Gastrocnemius medialis (tissue), 4 donors: ENCODE measurements around the gene TNS4. TPM values are rescaled to one million over a fixed set of nuclear protein-coding genes. Genes with fewer than 3 reads are reported as not detected.
A peak's percentile ranks its signal among the peaks of the same experiment; 100 is the strongest.

Source experiments
- ATAC-seq, 2 donors: fragments of 150-250 bp; one replicate each; pipeline ENCODE4 v1.9.1; 2016
- DNase-seq, 2 donors: peaks; one replicate each; pipeline ENCODE4 v3.0.0-alpha.2; 2019
- H3K27ac ChIP-seq, 4 donors: fragments of 200-600 bp; sonication (generic); 1 replicate in 1 of 4; 2 replicates in 3 of 4; pipeline ENCODE4 v1.5.1; 2016 to 2018; ENCODE audit warnings: mild to moderate bottlenecking in 2 of 4, moderate library complexity in 1 of 4
- H3K27me3 ChIP-seq, 3 donors: fragments of 200-600 bp; sonication (generic) in 2 of 3; 1 replicate in 1 of 3; 2 replicates in 2 of 3; pipeline versions ENCODE4 v1.5.1 to v1.6.0; 2016 to 2019; ENCODE audit warnings: mild to moderate bottlenecking in 1 of 3, moderate library complexity in 1 of 3
- H3K36me3 ChIP-seq, 2 donors: fragments of 200-600 bp; sonication (generic) in 1 of 2; one replicate each; pipeline ENCODE4 v1.5.1; 2017 to 2018
- H3K4me1 ChIP-seq, 2 donors: fragments of 200-600 bp; sonication (generic) in 1 of 2; one replicate each; pipeline ENCODE4 v1.5.1; 2016 to 2017; ENCODE audit warnings: mild to moderate bottlenecking in 2 of 2
- H3K4me3 ChIP-seq, 4 donors: fragments of 200-600 bp; sonication (generic) in 3 of 4; 1 replicate in 1 of 4; 2 replicates in 3 of 4; pipeline ENCODE4 v1.5.1; 2016 to 2019; ENCODE audit warnings: mild to moderate bottlenecking in 2 of 4
- H3K9me3 ChIP-seq, 3 donors: fragments of 200-600 bp; sonication (generic) in 2 of 3; 1 replicate in 1 of 3; 2 replicates in 2 of 3; pipeline ENCODE4 v1.5.1; 2016 to 2019
- CTCF ChIP-seq, 5 experiments: fragments of 450-650 bp in 3 of 5; fragments of 200-600 bp in 2 of 5; sonication (generic) in 2 of 5; IDR thresholded peaks in 4 of 5; conservative IDR thresholded peaks in 1 of 5; 1 replicate in 4 of 5; 2 replicates in 1 of 5; pipeline ENCODE4 v1.5.1; 2016 to 2019; ENCODE audit warnings: antibody characterized with exemption in 5 of 5, mild to moderate bottlenecking in 3 of 5, moderate library complexity in 3 of 5
- POLR2A ChIP-seq, 2 donors: fragments of 450-650 bp; IDR thresholded peaks; one replicate each; pipeline ENCODE4 v1.6.1; 2017; ENCODE audit warnings: antibody characterized with exemption in 2 of 2, mild to moderate bottlenecking in 2 of 2, moderate library complexity in 2 of 2
- in situ Hi-C, 4 donors: fragments of 200-750 bp; cut with MboI; loops; one replicate each; pipeline versions ENCODE4 v1.15.0 to v1.8.0; 2017; ENCODE audit warnings: low sequenced_read_pairs in 4 of 4
- intact Hi-C: fragments of 100-400 bp; cut with DNase I; formaldehyde crosslinking; loops from one replicate; pipeline ENCODE4 v1.15.1; 2023; ENCODE audit warnings: low total_unique reads
- total RNA-seq, 4 donors: library from RNA; depleted of rRNA; stranded (reverse); fragments of >200 nt; gene quantifications; one replicate each; pipeline versions ENCODE4 v1.1.0 to v1.2.3, GENCODE V29; 2016

The TNS4 gene
- total RNA-seq, 4 donors from 2014 or later, result 0.18 TPM; not detected in 3

GRCh38 chr17:40436636-40437035 lies 64.8 kb downstream of the TNS4 start:
- no peak for DNase-seq
- TF ChIP-seq CTCF (IDR thresholded peaks at IDR 0.05 in 4 of 5, conservative IDR thresholded peaks at IDR 0.05 in 1 of 5), result no peak
- no peak for TF ChIP-seq POLR2A (IDR thresholded peaks at IDR 0.05)
- Histone ChIP-seq H3K27me3 (no peaks in the 10 kb centered on the region), H3K4me1 (peaks cover 4 to 8% of the 10 kb centered on the region in 2 donors), H3K9me3 (no peaks in the 10 kb centered on the region), H3K27ac (no peak overlapping the region), H3K4me3 (no peak overlapping the region), H3K36me3 (no peaks in the 10 kb centered on the region)
- intact Hi-C loops (no loop called here), in situ Hi-C loops (loop anchor here in 1 of 4 donors (25.0 kb wide), 1 partner anchor 101 kb away; no protein-coding TSS in a partner anchor)
- ATAC-seq, result no peak

- peaks cover 0 to 8% of the 10 kb centered on the region in 2 donors for H3K4me1 ChIP-seq
- no peak overlapping the region for H3K4me3 ChIP-seq
- H3K27ac ChIP-seq, result peak overlapping the region in 1 of 4 donors; percentile 12
- no peaks in the 10 kb centered on the region for H3K9me3 ChIP-seq
- ATAC-seq (no peak), DNase-seq (no peak)
- TF ChIP-seq CTCF (IDR thresholded peaks at IDR 0.05 in 4 of 5, conservative IDR thresholded peaks at IDR 0.05 in 1 of 5), result peak in 4 of 5 experiments; percentile 12 to 44 (median 24)
- no peak for TF ChIP-seq POLR2A (IDR thresholded peaks at IDR 0.05)
- in situ Hi-C loops, result loop anchor here in 1 of 4 donors (25.0 kb wide), 1 partner anchor 104 kb away; no protein-coding TSS in a partner anchor
- intact Hi-C loops, result loop anchor here (5.0 kb wide), 1 partner anchor 71 kb away; the partner anchor contains the start of gene GJD3
- H3K27me3 ChIP-seq, result no peaks in the 10 kb centered on the region
- no peaks in the 10 kb centered on the region for H3K36me3 ChIP-seq
These were observed 67.6 kb downstream of the TNS4 start for GRCh38 chr17:40433551-40434415.

- H3K9me3 ChIP-seq, result no peaks in the 10 kb centered on the region
- peak overlapping the region in 1 of 4 donors; percentile 12 for H3K27ac ChIP-seq
- ATAC-seq (no peak), DNase-seq (no peak)
- no peak overlapping the region for H3K4me3 ChIP-seq
- H3K36me3 ChIP-seq, result no peaks in the 10 kb centered on the region
- peaks cover 0 to 8% of the 10 kb centered on the region in 2 donors for H3K4me1 ChIP-seq
- intact Hi-C loops (loop anchor here (5.0 kb wide), 1 partner anchor 71 kb away; the partner anchor contains the start of gene GJD3), in situ Hi-C loops (loop anchor here in 1 of 4 donors (25.0 kb wide), 1 partner anchor 104 kb away; no protein-coding TSS in a partner anchor)
- no peaks in the 10 kb centered on the region for H3K27me3 ChIP-seq
- no peak for TF ChIP-seq CTCF (IDR thresholded peaks at IDR 0.05 in 4 of 5, conservative IDR thresholded peaks at IDR 0.05 in 1 of 5)
- no peak for TF ChIP-seq POLR2A (IDR thresholded peaks at IDR 0.05)
These were observed 68.4 kb downstream of the TNS4 start for GRCh38 chr17:40432864-40433528.

- Histone ChIP-seq H3K27ac (no peak overlapping the region), H3K9me3 (no peaks in the 10 kb centered on the region), H3K36me3 (no peaks in the 10 kb centered on the region), H3K4me3 (no peak overlapping the region), H3K4me1 (peaks cover 0 to 8% of the 10 kb centered on the region in 2 donors), H3K27me3 (no peaks in the 10 kb centered on the region)
- in situ Hi-C loops, result loop anchor here in 1 of 4 donors (25.0 kb wide), 1 partner anchor 106 kb away; no protein-coding TSS in a partner anchor
- intact Hi-C loops, result loop anchor here (5.0 kb wide), 1 partner anchor 69 kb away; the partner anchor contains the start of gene GJD3
- DNase-seq (no peak), ATAC-seq (no peak)
- TF ChIP-seq CTCF (IDR thresholded peaks at IDR 0.05 in 4 of 5, conservative IDR thresholded peaks at IDR 0.05 in 1 of 5) (no peak), POLR2A (IDR thresholded peaks at IDR 0.05) (no peak)
These were observed 70.2 kb downstream of the TNS4 start for GRCh38 chr17:40431231-40431602.
